Lung (tissue), 12 donors: ENCODE data around the gene NPW. TPM values are rescaled to one million over a fixed set of nuclear protein-coding genes. Genes with fewer than 3 reads are reported as not detected.

ENCODE experiments used
- ATAC-seq: fragments of 200-7000 bp; cut with Tn5 transposase; one replicate; pipeline ENCODE4 v1.9.1; 2020; ENCODE audit warnings: moderate number of reproducible peaks; ENCODE audit not compliant: insufficient read depth, low FRiP score
- DNase-seq, 3 donors: peaks; one replicate each; pipeline ENCODE4 v3.0.0-alpha.2; 2013 to 2017
- H3K27ac ChIP-seq, 2 donors: one replicate each; pipeline ENCODE4 v1.5.1; 2013; ENCODE audit warnings: mild to moderate bottlenecking in 2 of 2, moderate library complexity in 2 of 2, control low read depth in 1 of 2, inconsistent platforms in 1 of 2, low read depth in 1 of 2, low read length in 1 of 2
- H3K27me3 ChIP-seq, 3 donors: one replicate each; pipeline ENCODE4 v1.5.1; 2013; ENCODE audit warnings: low read length in 2 of 3; ENCODE audit not compliant: control insufficient read depth in 3 of 3, insufficient read depth in 3 of 3
- H3K36me3 ChIP-seq, 4 donors: one replicate each; pipeline ENCODE4 v1.5.1; 2013; ENCODE audit warnings: low read length in 4 of 4, mild to moderate bottlenecking in 1 of 4, moderate library complexity in 1 of 4; ENCODE audit not compliant: control insufficient read depth in 4 of 4, insufficient read depth in 4 of 4
- H3K4me1 ChIP-seq, 5 donors: one replicate each; pipeline ENCODE4 v1.5.1; 2013; ENCODE audit warnings: low read length in 5 of 5, mild to moderate bottlenecking in 2 of 5, moderate library complexity in 1 of 5; ENCODE audit not compliant: control insufficient read depth in 5 of 5, insufficient read depth in 5 of 5
- H3K4me3 ChIP-seq: one replicate; pipeline ENCODE4 v1.5.1; 2013; ENCODE audit warnings: mild to moderate bottlenecking, control low read depth, moderate library complexity
- H3K9ac ChIP-seq, 2 donors: one replicate each; pipeline ENCODE4 v1.5.1; 2013; ENCODE audit warnings: low read length in 2 of 2, control low read depth in 1 of 2; ENCODE audit not compliant: insufficient read depth in 1 of 2
- H3K9me3 ChIP-seq, 4 donors: one replicate each; pipeline ENCODE4 v1.5.1; 2013; ENCODE audit warnings: low read length in 3 of 4, mild to moderate bottlenecking in 1 of 4, moderate library complexity in 1 of 4; ENCODE audit not compliant: control insufficient read depth in 4 of 4, insufficient read depth in 3 of 4
- CTCF ChIP-seq: IDR thresholded peaks from 2 replicates; pipeline ENCODE4 v1.5.1; 2012; ENCODE audit warnings: mild to moderate bottlenecking; ENCODE audit errors: control extremely low read depth, extremely low read depth
- WGBS, 2 donors: extraction: QIAGEN DNeasy Blood & Tissue Kit; methylation state at CpG; one replicate each; pipeline ENCODE4 v1.1.7; 2013; 5-methylcytosine and 5-hydroxymethylcytosine counted together
- polyA plus RNA-seq, 2 donors: library from polyadenylated mRNA; stranded (reverse); fragments of 200-250 nt; gene quantifications; one replicate each; pipeline ENCODE4 v1.2.1, GENCODE V29; 2013
- total RNA-seq, 2 donors: library from RNA; depleted of rRNA in 1 of 2; stranded (reverse); fragments of >200 nt in 1 of 2; gene quantifications; one replicate each; pipeline ENCODE4 v1.2.1, GENCODE V29; 2014 to 2021
- donor health status: control.
- donor health status: control.
- donor health status: Bipolar disorder and iron deficiency.
- donor health status: healthy.
- donor health status: DM: yes; HTN: yes; CAD: no.

Gene NPW
- total and polyA plus RNA-seq, 4 donors = 0.12 to 1.3 (median 0.53) TPM

- WGBS, 2 donors = 71 to 76% methylated on average over 16 of the region's 16 CpGs
- peaks cover 0 to 42% (median 22%) of the 10 kb centered on the region in 5 donors for H3K4me1 ChIP-seq
- H3K36me3 ChIP-seq = peaks cover 0 to 10% (median 0%) of the 10 kb centered on the region in 4 donors
- DNase-seq = no peak
- peak overlapping the region; percentile 22 to 69 for H3K27ac ChIP-seq
- ATAC-seq = no peak
- H3K9me3 ChIP-seq = no peaks in the 10 kb centered on the region
- H3K27me3 ChIP-seq = peaks cover 0 to under 1% (median 0%) of the 10 kb centered on the region in 3 donors
- no peak for TF ChIP-seq CTCF
- peak overlapping the region; percentile 48 for H3K4me3 ChIP-seq
- no peak overlapping the region for H3K9ac ChIP-seq
These were observed 6.4 kb downstream of the NPW start for GRCh38 chr16:2025878-2026460.

- peak in 2 of 3 donors; percentile 45 to 57 for DNase-seq
- H3K9ac ChIP-seq = no peak within 1 kb of the TSS
- H3K4me1 ChIP-seq = peaks cover 0 to 42% (median 22%) of the 10 kb centered on the region in 5 donors
These were observed 7.0 kb downstream of the NPW start, which contains the start of gene NHERF2 for GRCh38 chr16:2026461-2027023. Gene NHERF2 (plus strand): TSS chr16:2026902. CDS start chr16:2027006, 104 bp downstream.

GRCh38 chr16:2027024-2028010 lies 7.7 kb downstream of the NPW start:
- DNase-seq (no peak), ATAC-seq (no peak)
- whole genome bisulfite sequencing, 2 donors = 4 to 16% methylated on average over 49 to 76 of the region's 76 CpGs
- peaks cover 0 to 12% (median 0%) of the 10 kb centered on the region in 4 donors for H3K36me3 ChIP-seq
- TF ChIP-seq CTCF = no peak
- H3K4me3 ChIP-seq = peak overlapping the region; percentile 54
- no peaks in the 10 kb centered on the region for H3K27me3 ChIP-seq
- no peaks in the 10 kb centered on the region for H3K9me3 ChIP-seq
- peak overlapping the region; percentile 80 to 82 for H3K27ac ChIP-seq
- H3K9ac ChIP-seq = no peak overlapping the region
- peaks cover 0 to 44% (median 22%) of the 10 kb centered on the region in 5 donors for H3K4me1 ChIP-seq

More at GRCh38 chr16:2026461-2027023, 7.0 kb downstream of the NPW start, which contains the start of gene NHERF2:
- peak within 1 kb of the TSS; percentile 54 for H3K4me3 ChIP-seq
- peak within 1 kb of the TSS; percentile 80 to 82 for H3K27ac ChIP-seq
- no peaks in the 10 kb centered on the region for H3K9me3 ChIP-seq
- H3K27me3 ChIP-seq = no peaks in the 10 kb centered on the region
- 6 to 31% methylated on average over 19 to 59 of the region's 59 CpGs for WGBS, 2 donors
- TF ChIP-seq CTCF = no peak
- H3K36me3 ChIP-seq = peaks cover 0 to 12% (median 0%) of the 10 kb centered on the region in 4 donors
- no peak for ATAC-seq
